ENCODE measurements around the gene RAP1A.

The RAP1A gene

DNA sequence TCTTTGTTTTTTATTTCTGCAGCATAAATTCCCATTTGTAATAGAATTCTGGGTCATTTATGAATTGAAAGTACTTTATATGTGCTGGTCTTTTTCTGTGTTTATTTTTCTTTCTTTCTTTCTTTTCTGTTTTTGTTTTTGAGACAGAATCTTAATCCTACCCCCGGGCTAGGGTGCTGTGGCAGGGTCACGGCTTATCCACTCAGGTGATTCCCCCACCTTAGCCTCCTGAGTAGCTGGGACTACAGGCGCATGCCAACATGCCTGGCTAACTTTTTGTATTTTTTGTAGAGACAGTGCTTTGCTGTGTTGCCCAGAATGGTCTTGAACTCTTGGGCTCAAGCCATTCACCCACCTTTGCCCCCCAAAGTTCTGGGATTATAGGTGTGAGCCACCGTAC, 18.7 kb downstream of the RAP1A start:
- TF ChIP-seq, protein P1, sequence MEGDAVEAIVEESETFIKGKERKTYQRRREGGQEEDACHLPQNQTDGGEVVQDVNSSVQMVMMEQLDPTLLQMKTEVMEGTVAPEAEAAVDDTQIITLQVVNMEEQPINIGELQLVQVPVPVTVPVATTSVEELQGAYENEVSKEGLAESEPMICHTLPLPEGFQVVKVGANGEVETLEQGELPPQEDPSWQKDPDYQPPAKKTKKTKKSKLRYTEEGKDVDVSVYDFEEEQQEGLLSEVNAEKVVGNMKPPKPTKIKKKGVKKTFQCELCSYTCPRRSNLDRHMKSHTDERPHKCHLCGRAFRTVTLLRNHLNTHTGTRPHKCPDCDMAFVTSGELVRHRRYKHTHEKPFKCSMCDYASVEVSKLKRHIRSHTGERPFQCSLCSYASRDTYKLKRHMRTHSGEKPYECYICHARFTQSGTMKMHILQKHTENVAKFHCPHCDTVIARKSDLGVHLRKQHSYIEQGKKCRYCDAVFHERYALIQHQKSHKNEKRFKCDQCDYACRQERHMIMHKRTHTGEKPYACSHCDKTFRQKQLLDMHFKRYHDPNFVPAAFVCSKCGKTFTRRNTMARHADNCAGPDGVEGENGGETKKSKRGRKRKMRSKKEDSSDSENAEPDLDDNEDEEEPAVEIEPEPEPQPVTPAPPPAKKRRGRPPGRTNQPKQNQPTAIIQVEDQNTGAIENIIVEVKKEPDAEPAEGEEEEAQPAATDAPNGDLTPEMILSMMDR (IDR thresholded peaks at IDR 0.05; ENCODE audit: insufficient read depth, low read depth, low read length, missing control alignments) = no peak
- DNase-seq (ENCODE audit: low read depth) = no peak
- peak overlapping the region; percentile 33 for H3K4me3 ChIP-seq (ENCODE audit: low read depth, low read length)

DNA sequence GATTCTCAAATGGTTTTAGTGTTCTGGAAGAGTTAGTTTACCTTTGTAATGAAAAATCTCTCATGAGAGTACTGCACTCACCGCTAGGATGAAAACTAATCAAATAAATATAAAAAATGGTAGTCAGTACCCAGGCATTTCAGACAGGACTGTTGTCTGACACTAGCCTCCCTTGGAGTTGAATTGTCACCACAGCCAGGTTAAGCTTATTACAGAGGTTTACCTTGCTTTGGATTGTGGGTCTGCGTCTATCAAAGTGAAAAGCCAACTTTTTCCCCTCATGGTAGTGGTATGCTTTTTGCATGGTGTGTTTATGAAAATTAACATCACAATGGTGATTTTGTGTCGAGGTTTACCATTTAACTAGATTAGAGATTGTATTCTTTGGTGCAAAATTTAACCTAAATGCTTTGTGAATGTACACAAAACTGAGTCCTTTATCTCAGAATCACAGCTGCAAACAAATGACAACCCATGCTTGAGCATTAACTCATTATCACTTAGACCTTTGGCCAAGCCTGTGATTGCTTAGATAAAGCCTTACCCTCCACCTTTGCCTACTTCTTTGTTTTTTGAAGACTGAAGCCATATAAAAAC, 20.1 kb downstream of the RAP1A start:
- DNase-seq (ENCODE audit: low read depth) = no peak
- TF ChIP-seq, protein P1 (IDR thresholded peaks at IDR 0.05; ENCODE audit: insufficient read depth, low read depth, low read length, missing control alignments) = no peak
- H3K4me3 ChIP-seq (ENCODE audit: low read depth, low read length) = no peak overlapping the region

DNA sequence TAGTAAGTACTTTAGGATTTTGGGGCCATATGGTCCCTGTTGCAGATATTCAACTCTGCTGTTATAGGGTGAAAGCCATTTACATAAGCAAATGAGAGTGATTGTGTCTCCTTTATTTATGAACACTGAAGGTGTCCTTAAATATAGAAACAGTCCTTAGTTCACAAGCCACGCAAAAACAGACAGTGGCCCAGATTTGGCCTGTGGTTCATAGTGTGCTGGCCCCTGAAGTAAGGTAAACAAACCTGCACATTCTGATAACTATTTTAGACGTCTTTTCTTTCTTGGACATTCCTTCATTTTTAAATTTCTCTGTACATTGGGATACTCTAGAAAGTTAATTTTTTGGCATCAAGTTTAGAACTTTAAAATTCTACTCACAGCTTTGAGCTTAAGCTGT, 23.5 kb downstream of the RAP1A start:
- TF ChIP-seq, protein P1 (IDR thresholded peaks at IDR 0.05; ENCODE audit: insufficient read depth, low read depth, low read length, missing control alignments) = no peak
- H3K4me3 ChIP-seq (ENCODE audit: low read depth, low read length) = no peak overlapping the region
- DNase-seq (ENCODE audit: low read depth) = no peak

DNA sequence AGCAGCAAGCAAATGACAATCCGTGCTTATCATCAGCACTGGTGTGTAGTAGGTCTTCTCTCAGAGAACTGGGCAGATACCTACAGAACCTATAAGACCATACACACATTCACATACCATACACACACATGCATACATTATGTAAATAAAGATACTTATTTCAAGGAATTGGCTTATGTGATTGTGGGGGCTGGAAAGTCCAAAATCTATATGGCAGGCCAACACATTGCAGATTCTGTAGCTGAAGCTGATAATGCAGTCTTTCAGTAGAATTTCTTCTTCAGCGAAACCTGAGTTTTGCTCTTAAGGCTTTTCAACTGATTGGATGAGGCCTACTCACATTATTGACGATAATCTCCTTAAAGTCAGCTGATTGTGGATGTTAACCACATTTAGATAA, 24.1 kb downstream of the RAP1A start:
- DNase-seq (ENCODE audit: low read depth) = no peak
- TF ChIP-seq, protein P1 (IDR thresholded peaks at IDR 0.05; ENCODE audit: insufficient read depth, low read depth, low read length, missing control alignments) = no peak

DNA sequence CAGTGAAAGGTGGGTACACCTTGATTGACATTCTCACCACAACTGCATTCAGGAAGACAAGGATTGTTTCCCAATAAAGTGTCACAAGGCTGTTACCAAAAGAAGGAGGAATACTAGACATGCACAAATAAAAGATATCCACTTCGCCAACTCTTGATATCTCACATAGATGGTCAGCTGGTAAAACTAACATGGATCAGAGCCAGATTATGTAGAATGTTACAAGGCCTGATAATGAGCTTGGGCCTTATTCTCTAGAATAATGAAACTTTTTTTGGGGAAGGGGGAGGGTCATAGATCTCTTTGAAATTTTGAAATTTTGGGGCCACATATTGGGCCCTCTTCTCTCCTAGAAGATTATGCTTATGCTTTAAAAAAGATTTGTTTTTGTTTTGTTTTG, 24.9 kb downstream of the RAP1A start:
- H3K4me3 ChIP-seq (ENCODE audit: low read depth, low read length) = no peak overlapping the region
- DNase-seq (ENCODE audit: low read depth) = no peak
- TF ChIP-seq, protein P1 (IDR thresholded peaks at IDR 0.05; ENCODE audit: insufficient read depth, low read depth, low read length, missing control alignments) = no peak

More for the DNA sequence above, 24.1 kb downstream of the RAP1A start:
- H3K4me3 ChIP-seq (ENCODE audit: low read depth, low read length) = no peak overlapping the region

DNA sequence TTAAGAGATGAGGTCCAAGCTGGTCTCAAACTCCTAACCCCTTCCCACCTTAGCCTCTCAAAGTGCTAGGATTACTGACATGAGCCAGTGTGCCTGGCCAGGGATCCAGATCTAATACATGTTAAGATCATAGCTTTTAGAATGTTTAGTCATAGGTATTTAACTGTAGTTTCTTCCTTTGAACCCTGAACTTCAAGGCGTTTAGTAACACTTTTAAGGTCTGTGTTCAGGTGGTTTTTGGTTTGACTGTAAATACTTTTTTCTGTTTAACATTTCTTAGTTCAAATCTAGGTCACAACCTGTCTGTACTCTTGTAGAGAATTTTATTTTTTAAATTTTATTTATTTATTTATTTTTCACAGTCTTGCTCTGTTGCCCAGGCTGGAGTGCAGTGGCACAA, 28.1 kb downstream of the RAP1A start:
- H3K4me3 ChIP-seq (ENCODE audit: low read depth, low read length) = no peak overlapping the region
- no peak for DNase-seq (ENCODE audit: low read depth)
- TF ChIP-seq, protein P1 (IDR thresholded peaks at IDR 0.05; ENCODE audit: insufficient read depth, low read depth, low read length, missing control alignments) = no peak

DNA sequence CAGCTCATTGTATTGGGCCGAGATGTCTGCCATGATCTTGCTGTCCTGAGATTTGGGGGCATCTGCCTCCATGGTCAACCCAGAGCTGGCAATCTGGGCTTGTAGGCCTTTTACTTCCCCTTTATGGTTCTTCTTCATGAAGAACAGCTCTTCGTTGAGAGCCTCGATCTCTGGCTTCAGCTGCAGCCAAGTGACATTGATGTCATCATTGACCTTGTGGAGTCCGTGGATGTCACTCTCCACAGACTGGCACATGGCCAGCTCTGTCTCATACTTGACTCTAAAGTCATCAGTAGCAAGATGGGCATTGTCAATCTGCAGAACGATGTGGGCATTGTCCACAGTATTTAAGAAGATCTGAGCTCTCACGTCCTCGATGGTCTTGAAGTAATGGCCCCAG, 29.2 kb downstream of the RAP1A start:
- TF ChIP-seq, protein P1 (IDR thresholded peaks at IDR 0.05; ENCODE audit: insufficient read depth, low read depth, low read length, missing control alignments) = no peak
- DNase-seq (ENCODE audit: low read depth) = no peak

More for the DNA sequence above, 29.2 kb downstream of the RAP1A start:
- no peak overlapping the region for H3K4me3 ChIP-seq (ENCODE audit: low read depth, low read length)
